Endothelial cell of umbilical vein (primary cell): Measurements from ENCODE around the gene GREB1. TPM values are rescaled to one million over a fixed set of nuclear protein-coding genes. Genes with fewer than 3 reads are reported as not detected.

ENCODE experiments used
- BruUV-seq: library from RNA; stranded (reverse); fragments of 400-500 nt; replicated peaks from 2 replicates; lab custom pipeline; 2021; lab: Mats Ljungman, UMichigan
- CTCF ChIA-PET: fragments of 300-600, 350-600 bp; sonication (Branson Sonifier 250); formaldehyde crosslinking; loops from one replicate; lab custom pipeline; 2021; ENCODE audit warnings: antibody characterized with exemption, inconsistent platforms; lab: Charles Lee
- POLR2A ChIA-PET: fragments of 300-600, 350-600 bp; sonication (Branson Sonifier 250); formaldehyde crosslinking; loops from one replicate; lab custom pipeline; 2021; ENCODE audit warnings: antibody characterized with exemption, inconsistent platforms; lab: Charles Lee
- DNase-seq: peaks from one replicate; pipeline ENCODE4 v3.0.0-alpha.2; 2011; ENCODE audit warnings: low read depth, low spot score
- FAIRE-seq: peaks from 2 replicates; lab custom pipeline; 2011; peaks lifted over from hg19 to GRCh38; lab: Jason Lieb, UNC
- H2AFZ ChIP-seq: 2 replicates; pipeline ENCODE4 v1.6.0; 2012; ENCODE audit warnings: low read depth, low read length, control low read depth, inconsistent platforms
- H3K27ac ChIP-seq: 2 replicates; pipeline ENCODE4 v1.5.1; 2011; ENCODE audit warnings: low read depth, mild to moderate bottlenecking, control low read depth, low read length, moderate library complexity; ENCODE audit not compliant: insufficient read depth
- H3K27me3 ChIP-seq, 2 experiments: 2 replicates each; pipeline versions ENCODE4 v1.6.0 to v1.6.1; 2011; ENCODE audit warnings: low read length in 2 of 2, mixed read lengths in 1 of 2; ENCODE audit not compliant: control insufficient read depth in 2 of 2, insufficient read depth in 2 of 2
- H3K36me3 ChIP-seq, 2 experiments: 2 replicates in 1 of 2; 3 replicates in 1 of 2; pipeline ENCODE4 v1.5.1; 2011; ENCODE audit warnings: low read length in 2 of 2, mild to moderate bottlenecking in 1 of 2, moderate library complexity in 1 of 2; ENCODE audit not compliant: control insufficient read depth in 2 of 2, insufficient read depth in 2 of 2; ENCODE audit errors: extremely low read depth in 1 of 2
- H3K4me1 ChIP-seq: 3 replicates; pipeline ENCODE4 v1.5.1; 2011; ENCODE audit warnings: mild to moderate bottlenecking, low read length; ENCODE audit not compliant: control insufficient read depth, insufficient read depth; ENCODE audit errors: extremely low read depth
- H3K4me2 ChIP-seq: 2 replicates; pipeline ENCODE4 v1.6.1; 2011; ENCODE audit warnings: low read length, control low read depth, mixed read lengths; ENCODE audit not compliant: insufficient read depth
- H3K4me3 ChIP-seq, 3 experiments: fragments of 200-600 bp in 1 of 3; sonication (generic), shearing (Covaris generic) in 1 of 3; replicated peaks in 1 of 3; 2 replicates each; pipeline ENCODE4 v1.5.1; 2011 to 2016; ENCODE audit warnings: control low read depth in 3 of 3, low read length in 3 of 3, mild to moderate bottlenecking in 2 of 3, inconsistent platforms in 1 of 3, low read depth in 1 of 3, moderate library complexity in 1 of 3; ENCODE audit not compliant: insufficient read depth in 1 of 3
- H3K79me2 ChIP-seq: 2 replicates; pipeline ENCODE4 v1.6.0; 2012; ENCODE audit warnings: low read length, inconsistent platforms; ENCODE audit not compliant: control insufficient read depth, insufficient read depth
- H3K9ac ChIP-seq: replicated peaks from 2 replicates; pipeline ENCODE3; 2011; ENCODE audit warnings: low read length, control low read depth; ENCODE audit not compliant: insufficient read depth; ENCODE audit errors: extremely low read depth
- H3K9me1 ChIP-seq: replicated peaks from 3 replicates; pipeline ENCODE4 v1.6.0; 2011; ENCODE audit warnings: mild to moderate bottlenecking, low read length; ENCODE audit not compliant: control insufficient read depth, insufficient read depth; ENCODE audit errors: extremely low read depth
- H3K9me3 ChIP-seq: replicated peaks from 2 replicates; pipeline ENCODE4 v1.5.1; 2012; ENCODE audit warnings: low read length, inconsistent platforms; ENCODE audit not compliant: control insufficient read depth, insufficient read depth
- H4K20me1 ChIP-seq: replicated peaks from 2 replicates; pipeline ENCODE3; 2011; ENCODE audit warnings: mild to moderate bottlenecking, low read length; ENCODE audit not compliant: control insufficient read depth, insufficient read depth; ENCODE audit errors: extremely low read depth
- CTCF ChIP-seq, 2 donors: IDR thresholded peaks; 1 replicate in 1 of 2; 2 replicates in 1 of 2; pipeline ENCODE4 v1.5.1; 2011; ENCODE audit warnings: low read length in 2 of 2, mild to moderate bottlenecking in 2 of 2, moderate library complexity in 2 of 2, control low read depth in 1 of 2, inconsistent platforms in 1 of 2, low read depth in 1 of 2; ENCODE audit not compliant: insufficient read depth in 1 of 2; ENCODE audit errors: extremely low read depth in 1 of 2
- EZH2 ChIP-seq: IDR thresholded peaks from 2 replicates; pipeline ENCODE4 v1.6.1; 2012; ENCODE audit warnings: borderline replicate concordance, low read depth, mild to moderate bottlenecking, moderate library complexity, low read length, inconsistent platforms; ENCODE audit not compliant: severe bottlenecking
- FOS ChIP-seq: IDR thresholded peaks from 2 replicates; pipeline ENCODE4 v1.6.1; 2011; ENCODE audit warnings: mild to moderate bottlenecking, low read length, moderate library complexity, borderline replicate concordance; ENCODE audit not compliant: insufficient read depth
- GATA2 ChIP-seq: IDR thresholded peaks from 2 replicates; pipeline ENCODE4 v1.7.0; 2011; ENCODE audit warnings: low read depth, mild to moderate bottlenecking, moderate library complexity, mixed read lengths, low read length; ENCODE audit not compliant: insufficient read length, insufficient read depth
- JUN ChIP-seq: IDR thresholded peaks from 2 replicates; pipeline ENCODE4 v1.6.1; 2011; ENCODE audit warnings: borderline replicate concordance, low read depth; ENCODE audit not compliant: insufficient read length, insufficient read depth
- MYC ChIP-seq: IDR thresholded peaks from one replicate; pipeline ENCODE4 v1.6.1; 2011; ENCODE audit warnings: mild to moderate bottlenecking, low read depth, low read length
- POLR2A ChIP-seq: IDR thresholded peaks from 2 replicates; pipeline ENCODE4 v1.6.1; 2012; ENCODE audit warnings: low read depth, mild to moderate bottlenecking, control low read depth, low read length
- POLR2AphosphoS5 ChIP-seq: IDR thresholded peaks from 2 replicates; pipeline ENCODE4 v1.6.1; 2012; ENCODE audit warnings: low read depth, mild to moderate bottlenecking, control low read depth, low read length, moderate library complexity; ENCODE audit not compliant: insufficient read depth
- dilution Hi-C: fragments of 300-500 bp; cut with MboI; formaldehyde crosslinking; loops from one replicate; pipeline ENCODE4 v1.15.0; 2019; ENCODE audit warnings: low sequenced_read_pairs; ENCODE audit not compliant: extremely low pct_ligation_motif_present
- intact Hi-C: fragments of 100-400 bp; cut with micrococcal nuclease; formaldehyde crosslinking; loops from one replicate; pipeline ENCODE4 v1.10.0; 2022
- polyA plus RNA-seq, 4 experiments: library from polyadenylated mRNA; depleted of rRNA in 3 of 4; stranded (reverse) in 3 of 4; unstranded in 1 of 4; fragments of >200 nt; gene quantifications; 2 replicates each; pipeline versions ENCODE4 v1.2.1 to v1.2.3, GENCODE V29; 2011 to 2012; ENCODE audit warnings: missing spikeins in 1 of 4
- total RNA-seq: library from RNA; stranded (reverse); gene quantifications from 2 replicates; pipeline ENCODE4 v1.2.3, GENCODE V29; 2021
- TF ChIP-seq, protein P1 (sequence below): IDR thresholded peaks from 2 replicates; pipeline ENCODE4 v1.6.1; 2011; ENCODE audit not compliant: insufficient read depth, insufficient read length

The GREB1 gene
- total and polyA plus RNA-seq, 2 donors (not counting 3 experiments of a cell fraction or from before 2014, with no cell fraction given) = 0.17 to 0.58 TPM

GRCh38 chr2:11534071-11534745 is 363 bp downstream of the GREB1 start:
- Histone ChIP-seq H2AFZ (no peak overlapping the region), H3K4me2 (no peak overlapping the region), H3K9me3 (no peaks in the 10 kb centered on the region), H3K4me3 (no peak overlapping the region), H3K27me3 (peaks cover 0 to 2% of the 10 kb centered on the region in 2 experiments), H3K36me3 (no peaks in the 10 kb centered on the region), H3K79me2 (no peaks in the 10 kb centered on the region), H4K20me1 (no peaks in the 10 kb centered on the region), H3K9ac (no peak overlapping the region), H3K4me1 (no peaks in the 10 kb centered on the region), H3K9me1 (no peaks in the 10 kb centered on the region), H3K27ac (no peak overlapping the region)
- FAIRE-seq (no peak), DNase-seq (no peak)
- BruUV-seq = no TSS peak
- intact Hi-C loops = no loop called here
- ChIA-PET CTCF (interaction anchor here (1.2 kb wide), 1 partner anchor 48 kb away, joined by 4 read pairs; no protein-coding TSS in a partner anchor), POLR2A (no interaction called here)
- dilution Hi-C loops = no loop called here
- no peak for TF ChIP-seq EZH2

- ChIA-PET CTCF (interaction anchor here (0.9 kb wide), 1 partner anchor 244 kb away, joined by 3 read pairs; no protein-coding TSS in a partner anchor), POLR2A (no interaction called here)
- Histone ChIP-seq H3K27ac (no peak overlapping the region), H3K9ac (no peak overlapping the region), H3K4me2 (no peak overlapping the region), H3K4me1 (no peaks in the 10 kb centered on the region), H3K4me3 (no peak overlapping the region), H3K9me1 (no peaks in the 10 kb centered on the region), H3K27me3 (peaks cover 0 to 2% of the 10 kb centered on the region in 2 experiments), H4K20me1 (no peaks in the 10 kb centered on the region), H3K79me2 (no peaks in the 10 kb centered on the region), H3K36me3 (no peaks in the 10 kb centered on the region), H3K9me3 (no peaks in the 10 kb centered on the region), H2AFZ (no peak overlapping the region)
- TF ChIP-seq EZH2 (no peak), CTCF (IDR thresholded peaks at IDR 0.05; ENCODE audit: extremely low read depth in 1 of 2, insufficient read depth in 1 of 2, low read depth in 1 of 2, low read length in 2 of 2) (peak in 1 of 2 donors; percentile 4), POLR2AphosphoS5 (no peak), MYC (no peak), FOS (no peak), POLR2A (no peak), JUN (no peak), GATA2 (no peak)
- TF ChIP-seq, protein P1, sequence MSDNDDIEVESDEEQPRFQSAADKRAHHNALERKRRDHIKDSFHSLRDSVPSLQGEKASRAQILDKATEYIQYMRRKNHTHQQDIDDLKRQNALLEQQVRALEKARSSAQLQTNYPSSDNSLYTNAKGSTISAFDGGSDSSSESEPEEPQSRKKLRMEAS = no peak
- dilution Hi-C loops (no loop called here), intact Hi-C loops (no loop called here)
- no TSS peak for BruUV-seq
- DNase-seq = no peak
- FAIRE-seq = no peak
Measured at GRCh38 chr2:11534746-11535484, 1.1 kb downstream of the GREB1 start.
